HEK293 (cell line): ENCODE results near the gene PRELID3B.

Source experiments
- KLF1 ChIP-seq: fragments of 450-650 bp; formaldehyde crosslinking; IDR thresholded peaks from 2 replicates; pipeline ENCODE4 v1.5.1; 2016; ENCODE audit warnings: missing biosample characterization, missing genetic modification characterization
- OVOL3 ChIP-seq: fragments of 450-650 bp; formaldehyde crosslinking; IDR thresholded peaks from 2 replicates; pipeline ENCODE4 v1.5.1; 2016; ENCODE audit warnings: missing biosample characterization, missing genetic modification characterization
- ZNF416 ChIP-seq: fragments of 450-650 bp; formaldehyde crosslinking; IDR thresholded peaks from 2 replicates; pipeline ENCODE4 v1.5.1; 2016; ENCODE audit warnings: missing biosample characterization, missing genetic modification characterization
- ZNF777 ChIP-seq: fragments of 450-650 bp; formaldehyde crosslinking; IDR thresholded peaks from 2 replicates; pipeline ENCODE4 v1.5.1; 2017; ENCODE audit warnings: missing biosample characterization, missing genetic modification characterization, borderline replicate concordance
- TF ChIP-seq, protein P1 (sequence below): fragments of 450-650 bp; formaldehyde crosslinking; IDR thresholded peaks from 2 replicates; pipeline ENCODE4 v1.5.1; 2016; ENCODE audit warnings: missing biosample characterization, missing genetic modification characterization
- TF ChIP-seq, protein P2 (sequence below): fragments of 450-650 bp; formaldehyde crosslinking; IDR thresholded peaks from 2 replicates; pipeline ENCODE4 v1.5.1; 2016; ENCODE audit warnings: missing biosample characterization, missing genetic modification characterization

DNA sequence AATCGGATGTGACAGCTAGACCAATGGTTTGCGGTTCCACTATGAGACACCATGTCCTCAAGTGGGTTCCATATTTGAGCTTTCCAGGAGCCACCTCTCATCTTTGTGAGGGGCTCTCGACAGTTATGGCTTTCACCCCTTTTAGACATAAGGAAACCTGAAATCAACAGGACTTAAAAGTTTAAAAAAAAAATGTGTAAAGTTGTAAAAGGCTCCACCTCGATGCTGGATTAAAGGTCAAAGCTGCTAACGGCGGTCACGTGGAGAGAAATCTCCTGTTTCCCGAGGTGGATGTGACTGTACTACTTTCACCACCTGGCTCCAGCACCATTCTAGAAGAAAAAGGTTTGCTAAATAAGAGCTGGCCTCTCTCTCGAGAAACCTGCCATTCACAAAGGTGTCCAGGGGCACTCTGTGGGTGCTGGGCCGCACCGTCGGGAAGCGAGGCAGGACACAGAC is 11.0 kb downstream of the PRELID3B start:
- TF ChIP-seq ZNF777 (no peak), OVOL3 (tag by site-specific recombination) (no peak), KLF1 (tag by site-specific recombination) (no peak), ZNF416 (tag by site-specific recombination) (no peak)
- TF ChIP-seq, protein P1, sequence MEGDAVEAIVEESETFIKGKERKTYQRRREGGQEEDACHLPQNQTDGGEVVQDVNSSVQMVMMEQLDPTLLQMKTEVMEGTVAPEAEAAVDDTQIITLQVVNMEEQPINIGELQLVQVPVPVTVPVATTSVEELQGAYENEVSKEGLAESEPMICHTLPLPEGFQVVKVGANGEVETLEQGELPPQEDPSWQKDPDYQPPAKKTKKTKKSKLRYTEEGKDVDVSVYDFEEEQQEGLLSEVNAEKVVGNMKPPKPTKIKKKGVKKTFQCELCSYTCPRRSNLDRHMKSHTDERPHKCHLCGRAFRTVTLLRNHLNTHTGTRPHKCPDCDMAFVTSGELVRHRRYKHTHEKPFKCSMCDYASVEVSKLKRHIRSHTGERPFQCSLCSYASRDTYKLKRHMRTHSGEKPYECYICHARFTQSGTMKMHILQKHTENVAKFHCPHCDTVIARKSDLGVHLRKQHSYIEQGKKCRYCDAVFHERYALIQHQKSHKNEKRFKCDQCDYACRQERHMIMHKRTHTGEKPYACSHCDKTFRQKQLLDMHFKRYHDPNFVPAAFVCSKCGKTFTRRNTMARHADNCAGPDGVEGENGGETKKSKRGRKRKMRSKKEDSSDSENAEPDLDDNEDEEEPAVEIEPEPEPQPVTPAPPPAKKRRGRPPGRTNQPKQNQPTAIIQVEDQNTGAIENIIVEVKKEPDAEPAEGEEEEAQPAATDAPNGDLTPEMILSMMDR (tag by site-specific recombination) = no peak
- TF ChIP-seq, protein P2, sequence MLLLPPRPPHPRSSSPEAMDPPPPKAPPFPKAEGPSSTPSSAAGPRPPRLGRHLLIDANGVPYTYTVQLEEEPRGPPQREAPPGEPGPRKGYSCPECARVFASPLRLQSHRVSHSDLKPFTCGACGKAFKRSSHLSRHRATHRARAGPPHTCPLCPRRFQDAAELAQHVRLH = no peak
